Vagina (tissue), 2 donors: ENCODE results near the gene CENPO. TPM values are rescaled to one million over a fixed set of nuclear protein-coding genes. Genes with fewer than 3 reads are reported as not detected.

ENCODE experiments used
- DNase-seq, 2 donors: peaks; one replicate each; pipeline ENCODE4 v3.0.0-alpha.2; 2017; ENCODE audit errors: extremely low spot score in 2 of 2
- H3K27ac ChIP-seq: fragments of 200-600 bp; sonication (generic); one replicate; pipeline ENCODE4 v1.5.1; 2019
- H3K27me3 ChIP-seq: fragments of 200-600 bp; sonication (generic); one replicate; pipeline ENCODE4 v1.5.1; 2019
- H3K36me3 ChIP-seq, 2 donors: fragments of 200-600 bp; sonication (generic); one replicate each; pipeline ENCODE4 v1.5.1; 2017 to 2019
- H3K4me1 ChIP-seq: fragments of 200-600 bp; sonication (generic); one replicate; pipeline ENCODE4 v1.5.1; 2019
- H3K4me3 ChIP-seq, 2 donors: fragments of 200-600 bp; sonication (generic); 1 replicate in 1 of 2; 2 replicates in 1 of 2; pipeline ENCODE4 v1.5.1; 2016 to 2019
- H3K9me3 ChIP-seq: fragments of 200-600 bp; sonication (generic); one replicate; pipeline ENCODE4 v1.5.1; 2019
- POLR2A ChIP-seq, 2 donors: fragments of 450-650 bp; IDR thresholded peaks; one replicate each; pipeline ENCODE4 v1.6.1; 2017; ENCODE audit warnings: antibody characterized with exemption in 2 of 2, mild to moderate bottlenecking in 2 of 2, moderate library complexity in 2 of 2
- POLR2AphosphoS5 ChIP-seq, 2 donors: sonication (generic); formaldehyde crosslinking; IDR thresholded peaks; one replicate each; pipeline ENCODE4 v1.9.0; 2017; ENCODE audit warnings: antibody characterized with exemption in 2 of 2, mild to moderate bottlenecking in 2 of 2, low read depth in 1 of 2; ENCODE audit not compliant: insufficient read depth in 1 of 2
- intact Hi-C: fragments of 100-400 bp; cut with DNase I; formaldehyde crosslinking; loops from one replicate; pipeline ENCODE4 v1.15.1; 2023
- total RNA-seq: library from RNA; depleted of rRNA; stranded (reverse); fragments of >200 nt; gene quantifications from one replicate; pipeline ENCODE4 v1.2.3, GENCODE V29; 2016
- TF ChIP-seq, protein P1 (sequence below), 3 experiments: fragments of 450-650 bp in 2 of 3; fragments of 200-600 bp in 1 of 3; sonication (generic) in 1 of 3; IDR thresholded peaks; one replicate each; pipeline ENCODE4 v1.5.1; 2017 to 2019; ENCODE audit warnings: antibody characterized with exemption in 3 of 3, mild to moderate bottlenecking in 2 of 3, moderate library complexity in 2 of 3

CENPO gene
- total RNA-seq, 1 donor from 2014 or later: 3.2 TPM

DNA sequence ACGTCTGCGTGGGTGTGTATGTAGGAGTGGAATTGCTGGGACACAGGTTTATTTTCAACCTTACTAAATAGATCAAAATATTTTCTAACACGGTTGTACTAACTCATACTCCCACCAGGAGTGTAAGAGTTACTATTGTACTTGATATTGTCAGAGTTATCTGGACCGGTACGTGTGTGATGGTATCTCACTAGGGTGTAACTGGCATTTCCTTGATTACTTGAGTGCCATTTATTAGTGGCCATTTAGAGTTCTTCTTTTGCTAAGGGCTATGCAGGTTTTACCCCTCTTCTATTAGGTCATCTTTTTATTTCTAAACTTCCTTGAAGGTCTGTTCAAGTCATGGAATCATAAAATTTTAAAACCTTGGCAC, 33.5 kb downstream of the CENPO start:
- intact Hi-C loops: loop anchor here (5.0 kb wide), 1 partner anchor 414 kb away; no protein-coding TSS in a partner anchor
- H3K9me3 ChIP-seq: no peaks in the 10 kb centered on the region
- peaks cover 7% of the 10 kb centered on the region for H3K4me1 ChIP-seq
- no peaks in the 10 kb centered on the region for H3K27me3 ChIP-seq
- H3K27ac ChIP-seq: no peak overlapping the region
- DNase-seq: no peak
- no peak overlapping the region for H3K4me3 ChIP-seq
- H3K36me3 ChIP-seq: peaks cover 0 to 9% of the 10 kb centered on the region in 2 donors
- TF ChIP-seq POLR2A (IDR thresholded peaks at IDR 0.05): no peak
- no peak for TF ChIP-seq POLR2AphosphoS5 (IDR thresholded peaks at IDR 0.05; ENCODE audit: insufficient read depth in 1 of 2, low read depth in 1 of 2)
- TF ChIP-seq, protein P1, sequence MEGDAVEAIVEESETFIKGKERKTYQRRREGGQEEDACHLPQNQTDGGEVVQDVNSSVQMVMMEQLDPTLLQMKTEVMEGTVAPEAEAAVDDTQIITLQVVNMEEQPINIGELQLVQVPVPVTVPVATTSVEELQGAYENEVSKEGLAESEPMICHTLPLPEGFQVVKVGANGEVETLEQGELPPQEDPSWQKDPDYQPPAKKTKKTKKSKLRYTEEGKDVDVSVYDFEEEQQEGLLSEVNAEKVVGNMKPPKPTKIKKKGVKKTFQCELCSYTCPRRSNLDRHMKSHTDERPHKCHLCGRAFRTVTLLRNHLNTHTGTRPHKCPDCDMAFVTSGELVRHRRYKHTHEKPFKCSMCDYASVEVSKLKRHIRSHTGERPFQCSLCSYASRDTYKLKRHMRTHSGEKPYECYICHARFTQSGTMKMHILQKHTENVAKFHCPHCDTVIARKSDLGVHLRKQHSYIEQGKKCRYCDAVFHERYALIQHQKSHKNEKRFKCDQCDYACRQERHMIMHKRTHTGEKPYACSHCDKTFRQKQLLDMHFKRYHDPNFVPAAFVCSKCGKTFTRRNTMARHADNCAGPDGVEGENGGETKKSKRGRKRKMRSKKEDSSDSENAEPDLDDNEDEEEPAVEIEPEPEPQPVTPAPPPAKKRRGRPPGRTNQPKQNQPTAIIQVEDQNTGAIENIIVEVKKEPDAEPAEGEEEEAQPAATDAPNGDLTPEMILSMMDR (IDR thresholded peaks at IDR 0.05): no peak

DNA sequence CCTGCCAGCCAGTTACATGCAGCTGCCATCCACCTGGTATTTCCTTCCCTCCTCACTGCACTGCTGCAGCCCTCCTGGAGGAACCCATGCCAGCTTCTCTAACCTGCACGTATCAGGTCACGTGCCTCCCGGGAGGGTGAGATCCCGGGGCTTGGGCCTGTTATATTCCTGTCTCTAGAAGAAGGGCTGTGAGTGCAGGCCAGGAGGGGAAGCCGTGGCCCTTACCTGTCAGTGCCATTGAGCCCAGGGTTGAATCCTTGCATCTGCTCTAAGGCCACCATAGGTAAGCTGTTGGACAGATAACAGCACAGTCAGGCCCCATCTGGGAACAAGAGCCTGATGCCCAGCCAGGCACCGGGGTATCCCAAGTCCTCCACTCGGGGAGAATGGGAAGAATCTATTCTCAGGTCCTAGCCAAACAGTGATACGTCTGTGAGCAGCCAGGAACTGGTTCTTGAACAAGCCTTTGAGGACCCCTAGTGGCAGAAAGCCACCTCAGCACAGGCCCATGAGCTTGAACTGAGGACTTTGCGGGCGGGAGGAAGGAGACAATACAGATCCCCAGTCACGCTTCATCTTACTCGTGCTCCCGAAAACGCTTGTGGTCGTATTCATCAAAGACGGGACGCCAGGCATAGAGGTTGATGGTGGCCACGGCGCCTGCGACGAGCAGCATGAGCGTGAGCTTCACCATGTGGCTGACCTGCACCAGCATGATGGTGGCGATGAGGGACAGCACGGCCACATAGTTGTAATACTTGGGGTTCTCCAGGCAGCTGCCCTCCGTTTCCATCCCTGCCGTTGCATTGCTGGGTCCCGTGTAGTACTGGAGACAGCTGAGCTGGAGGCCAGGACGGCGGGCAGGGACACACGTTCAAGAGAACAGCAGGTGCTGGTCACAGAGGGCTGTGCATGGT, 34.4 kb downstream of the CENPO start:
- Histone ChIP-seq H3K4me3 (no peak overlapping the region), H3K27me3 (no peaks in the 10 kb centered on the region), H3K9me3 (no peaks in the 10 kb centered on the region), H3K27ac (no peak overlapping the region), H3K4me1 (peaks cover 7% of the 10 kb centered on the region), H3K36me3 (peaks cover 0 to 9% of the 10 kb centered on the region in 2 donors)
- peak in 1 of 2 donors; percentile 94 for DNase-seq
- intact Hi-C loops: loop anchor here (5.0 kb wide), 1 partner anchor 415 kb away; no protein-coding TSS in a partner anchor
- no peak for TF ChIP-seq POLR2A (IDR thresholded peaks at IDR 0.05)
- TF ChIP-seq, protein P1 (IDR thresholded peaks at IDR 0.05): peak; percentile 42 to 85 (median 73)
- TF ChIP-seq POLR2AphosphoS5 (IDR thresholded peaks at IDR 0.05; ENCODE audit: insufficient read depth in 1 of 2, low read depth in 1 of 2): peak in 1 of 2 donors; percentile 7

DNA sequence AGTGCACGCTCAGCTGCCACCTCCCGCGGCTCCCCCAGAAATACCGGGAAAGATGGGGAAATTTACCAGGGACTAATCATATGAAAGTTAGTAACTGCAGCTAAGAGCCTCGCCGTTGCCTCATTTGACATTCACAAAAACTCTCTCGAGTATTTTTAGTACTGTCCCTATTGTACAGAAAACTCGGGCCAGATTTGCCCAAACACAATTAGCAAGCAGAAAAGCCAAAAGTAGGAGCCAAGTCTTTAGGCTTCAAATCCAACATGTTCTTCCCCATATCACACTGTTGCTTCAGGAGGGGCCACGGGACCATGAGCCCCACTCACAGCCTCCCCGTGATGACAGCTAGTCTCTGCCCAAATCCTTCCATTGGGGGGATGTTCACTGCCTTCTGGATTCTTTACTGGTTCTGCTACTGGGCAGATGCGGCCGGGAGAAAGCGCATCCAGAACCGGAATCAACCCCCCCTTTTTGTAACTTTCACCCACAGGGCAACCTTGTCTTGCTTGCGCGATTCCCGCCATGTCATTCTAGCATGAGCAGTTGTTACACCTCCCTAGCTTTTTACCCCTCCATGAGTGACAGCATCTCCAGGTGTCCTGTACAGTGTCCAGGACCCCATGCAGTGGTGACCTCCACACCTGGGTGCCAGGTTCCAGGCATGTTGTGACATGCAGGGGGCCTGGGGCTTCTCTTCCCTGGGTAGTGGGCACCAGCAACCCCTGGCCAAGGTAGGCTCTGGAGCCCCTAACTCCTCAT, 35.2 kb downstream of the CENPO start:
- Histone ChIP-seq H3K9me3 (no peaks in the 10 kb centered on the region), H3K27ac (no peak overlapping the region), H3K27me3 (no peaks in the 10 kb centered on the region), H3K4me3 (no peak overlapping the region), H3K36me3 (peaks cover 0 to 4% of the 10 kb centered on the region in 2 donors), H3K4me1 (peaks cover 7% of the 10 kb centered on the region)
- no peak for DNase-seq
- intact Hi-C loops: loop anchor here (5.0 kb wide), 1 partner anchor 416 kb away; no protein-coding TSS in a partner anchor
- TF ChIP-seq POLR2AphosphoS5 (IDR thresholded peaks at IDR 0.05; ENCODE audit: insufficient read depth in 1 of 2, low read depth in 1 of 2) (no peak), POLR2A (IDR thresholded peaks at IDR 0.05) (no peak)
- TF ChIP-seq, protein P1 (IDR thresholded peaks at IDR 0.05): no peak

- DNase-seq: no peak
- H3K27ac ChIP-seq: no peak overlapping the region
- no peaks in the 10 kb centered on the region for H3K9me3 ChIP-seq
- peaks cover 7% of the 10 kb centered on the region for H3K4me1 ChIP-seq
- TF ChIP-seq POLR2AphosphoS5 (IDR thresholded peaks at IDR 0.05; ENCODE audit: insufficient read depth in 1 of 2, low read depth in 1 of 2) (no peak), POLR2A (IDR thresholded peaks at IDR 0.05) (no peak)
- TF ChIP-seq, protein P1 (IDR thresholded peaks at IDR 0.05): no peak
- H3K36me3 ChIP-seq: peaks cover 0 to 15% of the 10 kb centered on the region in 2 donors
- no peak overlapping the region for H3K4me3 ChIP-seq
- no peaks in the 10 kb centered on the region for H3K27me3 ChIP-seq
- intact Hi-C loops: no loop called here
These were observed 37.1 kb downstream of the CENPO start for GRCh38 chr2:24830351-24830750.
